BE2C (cell line): ENCODE data around the gene MAP2.
A peak's percentile ranks its signal among the peaks of the same experiment; 100 is the strongest.

Source experiments
- DNase-seq: peaks from one replicate; pipeline ENCODE4 v3.0.0-alpha.2; 2020
- H3K27me3 ChIP-seq: fragments of 250-450 bp; sonication (Bioruptor Pico); 2 replicates; pipeline ENCODE4 v1.5.1; 2020; ENCODE audit warnings: mild to moderate bottlenecking
- H3K36me3 ChIP-seq: fragments of 250-450 bp; sonication (Bioruptor Pico); 2 replicates; pipeline ENCODE4 v1.5.1; 2020; ENCODE audit warnings: mild to moderate bottlenecking
- H3K4me1 ChIP-seq: fragments of 250-450 bp; sonication (Bioruptor Pico); 2 replicates; pipeline ENCODE4 v1.5.1; 2020
- H3K4me3 ChIP-seq: 2 replicates; pipeline ENCODE4 v1.5.1; 2011; ENCODE audit warnings: low read depth, low read length
- H3K9me3 ChIP-seq: fragments of 250-450 bp; sonication (Bioruptor Pico); 2 replicates; pipeline ENCODE4 v1.5.1; 2020
- CTCF ChIP-seq: IDR thresholded peaks from 2 replicates; pipeline ENCODE4 v1.5.1; 2012; ENCODE audit warnings: mild to moderate bottlenecking, low read depth, low read length

The MAP2 gene

GRCh38 chr2:209574515-209574914, 150.7 kb downstream of the MAP2 start:
- DNase-seq: no peak
- TF ChIP-seq CTCF: no peak

GRCh38 chr2:209577376-209578357, 153.8 kb downstream of the MAP2 start:
- no peaks in the 10 kb centered on the region for H3K36me3 ChIP-seq
- no peaks in the 10 kb centered on the region for H3K27me3 ChIP-seq
- DNase-seq: peak; percentile 22
- no peaks in the 10 kb centered on the region for H3K9me3 ChIP-seq
- TF ChIP-seq CTCF: peak; percentile 13
- H3K4me3 ChIP-seq: no peak overlapping the region
- peaks cover 9% of the 10 kb centered on the region; the same call in 1 of the 2 replicates for H3K4me1 ChIP-seq

More at GRCh38 chr2:209574515-209574914, 150.7 kb downstream of the MAP2 start:
- Histone ChIP-seq H3K9me3 (no peaks in the 10 kb centered on the region), H3K4me1 (peaks cover 9% of the 10 kb centered on the region; the same call in 1 of the 2 replicates), H3K4me3 (no peak overlapping the region), H3K27me3 (no peaks in the 10 kb centered on the region), H3K36me3 (no peaks in the 10 kb centered on the region)

- Histone ChIP-seq H3K27me3 (no peaks in the 10 kb centered on the region), H3K4me1 (peaks cover 9% of the 10 kb centered on the region; the same call in 1 of the 2 replicates), H3K4me3 (peak overlapping the region; percentile 74), H3K9me3 (no peaks in the 10 kb centered on the region), H3K36me3 (no peaks in the 10 kb centered on the region)
- TF ChIP-seq CTCF: no peak
- DNase-seq: no peak
Measured at GRCh38 chr2:209578394-209579001, 154.7 kb downstream of the MAP2 start.

- Histone ChIP-seq H3K9me3 (no peaks in the 10 kb centered on the region), H3K27me3 (no peaks in the 10 kb centered on the region), H3K4me3 (peak overlapping the region; percentile 74), H3K4me1 (peaks cover 9% of the 10 kb centered on the region; the same call in 1 of the 2 replicates), H3K36me3 (peaks cover 4% of the 10 kb centered on the region; the same call in 1 of the 2 replicates)
- peak; percentile 81 for DNase-seq
- TF ChIP-seq CTCF: no peak
Measured at GRCh38 chr2:209579230-209579749, 155.4 kb downstream of the MAP2 start.

- Histone ChIP-seq H3K9me3 (no peaks in the 10 kb centered on the region), H3K36me3 (peaks cover 4% of the 10 kb centered on the region; the same call in 1 of the 2 replicates), H3K4me1 (peaks cover 9% of the 10 kb centered on the region; the same call in 1 of the 2 replicates), H3K4me3 (peak overlapping the region; percentile 74), H3K27me3 (no peaks in the 10 kb centered on the region)
- DNase-seq: no peak
- no peak for TF ChIP-seq CTCF
Measured at GRCh38 chr2:209581040-209581439, 157.2 kb downstream of the MAP2 start.
